HEK293 (cell line): Measurements from ENCODE around the gene CDH23.

ENCODE experiments used
- GLI4 ChIP-seq: fragments of 450-650 bp; formaldehyde crosslinking; IDR thresholded peaks from 2 replicates; pipeline ENCODE4 v1.5.1; 2016; ENCODE audit warnings: missing biosample characterization, missing genetic modification characterization
- KLF8 ChIP-seq: fragments of 450-650 bp; formaldehyde crosslinking; IDR thresholded peaks from 2 replicates; pipeline ENCODE4 v1.5.1; 2016; ENCODE audit warnings: missing biosample characterization, missing genetic modification characterization
- PBX3 ChIP-seq: sonication (generic); formaldehyde crosslinking; IDR thresholded peaks from 2 replicates; pipeline ENCODE4 v1.8.1; 2022; ENCODE audit warnings: mild to moderate bottlenecking, moderate library complexity, missing genetic modification reagents
- PRDM6 ChIP-seq: fragments of 450-650 bp; formaldehyde crosslinking; IDR thresholded peaks from 2 replicates; pipeline ENCODE4 v1.5.1; 2017; ENCODE audit warnings: missing biosample characterization, missing genetic modification characterization
- YY1 ChIP-seq: fragments of 450-650 bp; formaldehyde crosslinking; IDR thresholded peaks from 2 replicates; pipeline ENCODE4 v1.5.1; 2018; ENCODE audit warnings: missing biosample characterization, missing genetic modification characterization
- ZFP3 ChIP-seq: fragments of 450-650 bp; formaldehyde crosslinking; IDR thresholded peaks from 2 replicates; pipeline ENCODE4 v1.5.1; 2016; ENCODE audit warnings: low read depth, missing biosample characterization, missing genetic modification characterization
- ZFP69B ChIP-seq: fragments of 450-650 bp; formaldehyde crosslinking; IDR thresholded peaks from 2 replicates; pipeline ENCODE4 v1.5.1; 2016; ENCODE audit warnings: missing biosample characterization, missing genetic modification characterization
- ZNF202 ChIP-seq: fragments of 450-650 bp; formaldehyde crosslinking; IDR thresholded peaks from 2 replicates; pipeline ENCODE4 v1.5.1; 2016; ENCODE audit warnings: missing biosample characterization, missing genetic modification characterization, borderline replicate concordance
- ZNF629 ChIP-seq: fragments of 450-650 bp; formaldehyde crosslinking; IDR thresholded peaks from 2 replicates; pipeline ENCODE4 v1.5.1; 2017; ENCODE audit warnings: missing biosample characterization, missing genetic modification characterization
- ZNF658 ChIP-seq: fragments of 450-650 bp; formaldehyde crosslinking; IDR thresholded peaks from 2 replicates; pipeline ENCODE4; 2016; ENCODE audit warnings: missing biosample characterization, missing genetic modification characterization
- TF ChIP-seq, protein P1 (sequence below): fragments of 450-650 bp; formaldehyde crosslinking; IDR thresholded peaks from 2 replicates; pipeline ENCODE4 v1.5.1; 2016; ENCODE audit warnings: missing biosample characterization, missing genetic modification characterization
- TF ChIP-seq, protein P2 (sequence below): fragments of 450-650 bp; formaldehyde crosslinking; IDR thresholded peaks from 2 replicates; pipeline ENCODE4 v1.5.1; 2016; ENCODE audit warnings: missing biosample characterization, missing genetic modification characterization
- TF ChIP-seq, protein P3 (sequence below): fragments of 450-650 bp; formaldehyde crosslinking; conservative IDR thresholded peaks from 2 replicates; pipeline ENCODE4 v1.5.1; 2016; ENCODE audit warnings: low read depth, missing biosample characterization, missing genetic modification characterization
- TF ChIP-seq, protein P4 (sequence below): fragments of 450-650 bp; formaldehyde crosslinking; IDR thresholded peaks from 2 replicates; pipeline ENCODE4 v1.5.1; 2017; ENCODE audit warnings: missing biosample characterization, missing genetic modification characterization

- TF ChIP-seq ZNF629 (tag by site-specific recombination) (no peak), YY1 (tag by site-specific recombination) (no peak), ZFP69B (tag by site-specific recombination) (no peak), PBX3 (CRISPR knock-in tag) (no peak), ZNF658 (no peak), ZNF202 (tag by site-specific recombination) (no peak), GLI4 (tag by site-specific recombination) (no peak), KLF8 (tag by site-specific recombination) (no peak), ZFP3 (tag by site-specific recombination) (no peak), PRDM6 (tag by site-specific recombination) (no peak)
- TF ChIP-seq, protein P1, sequence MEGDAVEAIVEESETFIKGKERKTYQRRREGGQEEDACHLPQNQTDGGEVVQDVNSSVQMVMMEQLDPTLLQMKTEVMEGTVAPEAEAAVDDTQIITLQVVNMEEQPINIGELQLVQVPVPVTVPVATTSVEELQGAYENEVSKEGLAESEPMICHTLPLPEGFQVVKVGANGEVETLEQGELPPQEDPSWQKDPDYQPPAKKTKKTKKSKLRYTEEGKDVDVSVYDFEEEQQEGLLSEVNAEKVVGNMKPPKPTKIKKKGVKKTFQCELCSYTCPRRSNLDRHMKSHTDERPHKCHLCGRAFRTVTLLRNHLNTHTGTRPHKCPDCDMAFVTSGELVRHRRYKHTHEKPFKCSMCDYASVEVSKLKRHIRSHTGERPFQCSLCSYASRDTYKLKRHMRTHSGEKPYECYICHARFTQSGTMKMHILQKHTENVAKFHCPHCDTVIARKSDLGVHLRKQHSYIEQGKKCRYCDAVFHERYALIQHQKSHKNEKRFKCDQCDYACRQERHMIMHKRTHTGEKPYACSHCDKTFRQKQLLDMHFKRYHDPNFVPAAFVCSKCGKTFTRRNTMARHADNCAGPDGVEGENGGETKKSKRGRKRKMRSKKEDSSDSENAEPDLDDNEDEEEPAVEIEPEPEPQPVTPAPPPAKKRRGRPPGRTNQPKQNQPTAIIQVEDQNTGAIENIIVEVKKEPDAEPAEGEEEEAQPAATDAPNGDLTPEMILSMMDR = no peak
- TF ChIP-seq, protein P2, sequence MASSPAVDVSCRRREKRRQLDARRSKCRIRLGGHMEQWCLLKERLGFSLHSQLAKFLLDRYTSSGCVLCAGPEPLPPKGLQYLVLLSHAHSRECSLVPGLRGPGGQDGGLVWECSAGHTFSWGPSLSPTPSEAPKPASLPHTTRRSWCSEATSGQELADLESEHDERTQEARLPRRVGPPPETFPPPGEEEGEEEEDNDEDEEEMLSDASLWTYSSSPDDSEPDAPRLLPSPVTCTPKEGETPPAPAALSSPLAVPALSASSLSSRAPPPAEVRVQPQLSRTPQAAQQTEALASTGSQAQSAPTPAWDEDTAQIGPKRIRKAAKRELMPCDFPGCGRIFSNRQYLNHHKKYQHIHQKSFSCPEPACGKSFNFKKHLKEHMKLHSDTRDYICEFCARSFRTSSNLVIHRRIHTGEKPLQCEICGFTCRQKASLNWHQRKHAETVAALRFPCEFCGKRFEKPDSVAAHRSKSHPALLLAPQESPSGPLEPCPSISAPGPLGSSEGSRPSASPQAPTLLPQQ (tag by site-specific recombination) = no peak
- TF ChIP-seq, protein P3, sequence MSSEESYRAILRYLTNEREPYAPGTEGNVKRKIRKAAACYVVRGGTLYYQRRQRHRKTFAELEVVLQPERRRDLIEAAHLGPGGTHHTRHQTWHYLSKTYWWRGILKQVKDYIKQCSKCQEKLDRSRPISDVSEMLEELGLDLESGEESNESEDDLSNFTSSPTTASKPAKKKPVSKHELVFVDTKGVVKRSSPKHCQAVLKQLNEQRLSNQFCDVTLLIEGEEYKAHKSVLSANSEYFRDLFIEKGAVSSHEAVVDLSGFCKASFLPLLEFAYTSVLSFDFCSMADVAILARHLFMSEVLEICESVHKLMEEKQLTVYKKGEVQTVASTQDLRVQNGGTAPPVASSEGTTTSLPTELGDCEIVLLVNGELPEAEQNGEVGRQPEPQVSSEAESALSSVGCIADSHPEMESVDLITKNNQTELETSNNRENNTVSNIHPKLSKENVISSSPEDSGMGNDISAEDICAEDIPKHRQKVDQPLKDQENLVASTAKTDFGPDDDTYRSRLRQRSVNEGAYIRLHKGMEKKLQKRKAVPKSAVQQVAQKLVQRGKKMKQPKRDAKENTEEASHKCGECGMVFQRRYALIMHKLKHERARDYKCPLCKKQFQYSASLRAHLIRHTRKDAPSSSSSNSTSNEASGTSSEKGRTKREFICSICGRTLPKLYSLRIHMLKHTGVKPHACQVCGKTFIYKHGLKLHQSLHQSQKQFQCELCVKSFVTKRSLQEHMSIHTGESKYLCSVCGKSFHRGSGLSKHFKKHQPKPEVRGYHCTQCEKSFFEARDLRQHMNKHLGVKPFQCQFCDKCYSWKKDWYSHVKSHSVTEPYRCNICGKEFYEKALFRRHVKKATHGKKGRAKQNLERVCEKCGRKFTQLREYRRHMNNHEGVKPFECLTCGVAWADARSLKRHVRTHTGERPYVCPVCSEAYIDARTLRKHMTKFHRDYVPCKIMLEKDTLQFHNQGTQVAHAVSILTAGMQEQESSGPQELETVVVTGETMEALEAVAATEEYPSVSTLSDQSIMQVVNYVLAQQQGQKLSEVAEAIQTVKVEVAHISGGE (tag by site-specific recombination) = no peak
- TF ChIP-seq, protein P4, sequence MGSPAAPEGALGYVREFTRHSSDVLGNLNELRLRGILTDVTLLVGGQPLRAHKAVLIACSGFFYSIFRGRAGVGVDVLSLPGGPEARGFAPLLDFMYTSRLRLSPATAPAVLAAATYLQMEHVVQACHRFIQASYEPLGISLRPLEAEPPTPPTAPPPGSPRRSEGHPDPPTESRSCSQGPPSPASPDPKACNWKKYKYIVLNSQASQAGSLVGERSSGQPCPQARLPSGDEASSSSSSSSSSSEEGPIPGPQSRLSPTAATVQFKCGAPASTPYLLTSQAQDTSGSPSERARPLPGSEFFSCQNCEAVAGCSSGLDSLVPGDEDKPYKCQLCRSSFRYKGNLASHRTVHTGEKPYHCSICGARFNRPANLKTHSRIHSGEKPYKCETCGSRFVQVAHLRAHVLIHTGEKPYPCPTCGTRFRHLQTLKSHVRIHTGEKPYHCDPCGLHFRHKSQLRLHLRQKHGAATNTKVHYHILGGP (tag by site-specific recombination) = no peak
Observed at GRCh38 chr10:71659737-71660136, 263.0 kb downstream of the CDH23 start.
